ENCODE measurements around the gene TRAPPC2B.

Gene TRAPPC2B

DNA sequence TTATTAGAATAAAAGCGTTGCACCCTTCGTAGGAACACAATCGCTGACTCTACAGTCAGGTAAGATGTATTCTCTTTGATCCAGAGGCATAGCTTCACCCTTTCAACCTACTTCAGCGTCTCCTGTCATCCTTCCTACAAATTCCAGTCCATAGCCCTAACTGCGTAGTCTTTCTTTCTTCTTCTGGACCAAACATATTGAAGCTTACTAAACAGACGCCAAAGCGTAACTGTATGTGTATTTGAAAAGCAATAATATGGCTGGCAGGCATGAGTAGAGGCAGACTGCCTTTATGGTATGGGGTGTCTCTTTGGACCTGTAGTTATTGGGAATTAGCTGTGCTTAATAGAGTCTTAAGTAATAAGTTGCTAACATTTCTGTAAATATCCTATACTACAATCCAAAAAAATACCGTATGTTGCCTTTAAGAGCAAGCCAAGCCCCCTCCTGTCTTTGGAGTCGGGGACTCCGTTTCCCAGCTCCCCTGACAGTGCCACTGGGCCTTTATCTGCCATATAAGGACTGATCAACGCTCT is 25.9 kb downstream of the TRAPPC2B start:
- peak overlapping the region; percentile 79 for H3K27ac ChIP-seq
- TF ChIP-seq, protein P1, sequence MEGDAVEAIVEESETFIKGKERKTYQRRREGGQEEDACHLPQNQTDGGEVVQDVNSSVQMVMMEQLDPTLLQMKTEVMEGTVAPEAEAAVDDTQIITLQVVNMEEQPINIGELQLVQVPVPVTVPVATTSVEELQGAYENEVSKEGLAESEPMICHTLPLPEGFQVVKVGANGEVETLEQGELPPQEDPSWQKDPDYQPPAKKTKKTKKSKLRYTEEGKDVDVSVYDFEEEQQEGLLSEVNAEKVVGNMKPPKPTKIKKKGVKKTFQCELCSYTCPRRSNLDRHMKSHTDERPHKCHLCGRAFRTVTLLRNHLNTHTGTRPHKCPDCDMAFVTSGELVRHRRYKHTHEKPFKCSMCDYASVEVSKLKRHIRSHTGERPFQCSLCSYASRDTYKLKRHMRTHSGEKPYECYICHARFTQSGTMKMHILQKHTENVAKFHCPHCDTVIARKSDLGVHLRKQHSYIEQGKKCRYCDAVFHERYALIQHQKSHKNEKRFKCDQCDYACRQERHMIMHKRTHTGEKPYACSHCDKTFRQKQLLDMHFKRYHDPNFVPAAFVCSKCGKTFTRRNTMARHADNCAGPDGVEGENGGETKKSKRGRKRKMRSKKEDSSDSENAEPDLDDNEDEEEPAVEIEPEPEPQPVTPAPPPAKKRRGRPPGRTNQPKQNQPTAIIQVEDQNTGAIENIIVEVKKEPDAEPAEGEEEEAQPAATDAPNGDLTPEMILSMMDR (IDR thresholded peaks at IDR 0.05) = no peak
- no peak for TF ChIP-seq ZFX (IDR thresholded peaks at IDR 0.05; ENCODE audit: borderline replicate concordance)

DNA sequence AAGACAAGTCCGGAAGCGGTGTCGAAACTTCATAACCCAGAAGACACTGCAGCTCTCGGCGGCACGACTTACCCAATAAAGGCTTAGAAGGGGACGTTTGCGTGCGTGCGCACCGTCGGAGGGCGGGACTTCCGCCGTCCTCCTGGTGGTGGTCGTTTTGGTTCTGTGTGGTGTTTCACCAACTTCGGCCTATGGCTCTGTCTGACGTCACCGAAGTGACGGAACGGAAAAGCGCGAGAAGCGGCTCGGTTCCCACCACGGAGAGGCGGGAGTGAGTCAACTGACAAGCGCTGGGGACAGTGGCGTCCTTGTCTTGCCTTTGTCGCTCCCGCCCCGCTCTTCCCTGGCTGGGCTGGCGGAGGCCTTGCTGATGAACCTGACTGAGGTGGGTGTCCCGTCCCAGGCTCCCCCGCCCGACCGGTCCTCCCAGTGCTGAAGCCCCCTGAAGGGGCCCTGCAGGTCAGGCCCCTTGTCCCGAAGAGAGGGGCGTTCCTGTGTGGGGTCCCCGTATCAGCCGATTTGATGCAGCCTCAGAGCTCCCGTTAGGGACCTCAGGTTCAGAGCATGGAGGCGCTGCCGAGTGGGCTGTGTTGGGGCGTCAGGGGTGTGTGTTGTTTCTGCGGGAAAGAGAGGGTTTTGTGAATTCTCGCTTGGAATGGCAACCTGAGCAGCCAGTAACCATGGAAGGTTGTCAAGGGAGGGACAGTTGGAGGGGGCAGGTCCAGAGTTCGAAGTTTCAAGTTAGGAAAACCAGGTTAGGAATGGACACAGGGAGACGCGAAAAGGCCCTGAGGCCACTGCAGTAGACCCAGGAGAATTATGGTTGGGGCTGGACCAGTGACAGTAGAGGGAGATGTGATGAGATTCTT is 26.6 kb downstream of the TRAPPC2B start, which contains the start of gene ZNF548:
Gene ZNF548, plus strand, starts transcription at position 125 of the 869 bp plus-strand sequence. Its CDS starts 246 bp downstream, at position 371.
- H3K27ac ChIP-seq = peak within 1 kb of the TSS; percentile 79
- TF ChIP-seq, protein P1 (IDR thresholded peaks at IDR 0.05) = peak; percentile 17
- no peak for TF ChIP-seq ZFX (IDR thresholded peaks at IDR 0.05; ENCODE audit: borderline replicate concordance)

DNA sequence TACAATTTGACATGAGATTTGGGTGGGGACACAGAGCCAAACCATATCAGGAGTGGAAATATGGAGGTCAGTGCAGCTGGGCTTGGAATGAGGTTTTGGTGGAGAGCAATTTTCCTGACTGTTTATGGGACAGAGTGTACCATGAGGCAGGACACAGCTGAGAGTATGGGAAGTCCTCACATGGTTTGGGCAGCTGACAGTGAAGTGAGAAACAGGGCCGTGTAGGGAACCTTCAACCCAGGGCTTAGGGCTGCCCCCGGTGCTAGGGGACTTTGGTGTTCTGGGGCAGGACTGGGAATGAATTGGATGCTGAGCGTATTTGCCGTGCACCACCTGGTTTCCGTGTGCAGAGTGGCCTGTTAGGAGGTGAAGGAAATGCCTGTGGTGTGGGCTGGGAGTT is 32.4 kb downstream of the TRAPPC2B start:
- TF ChIP-seq, protein P1 (IDR thresholded peaks at IDR 0.05) = no peak
- TF ChIP-seq ZFX (IDR thresholded peaks at IDR 0.05; ENCODE audit: borderline replicate concordance) = no peak
- no peak overlapping the region for H3K27ac ChIP-seq

GRCh38 chr19:57398868-57399267 is 35.5 kb downstream of the TRAPPC2B start:
- no peak for TF ChIP-seq ZFX (IDR thresholded peaks at IDR 0.05; ENCODE audit: borderline replicate concordance)
- TF ChIP-seq, protein P1 (IDR thresholded peaks at IDR 0.05) = no peak
- no peak overlapping the region for H3K27ac ChIP-seq

DNA sequence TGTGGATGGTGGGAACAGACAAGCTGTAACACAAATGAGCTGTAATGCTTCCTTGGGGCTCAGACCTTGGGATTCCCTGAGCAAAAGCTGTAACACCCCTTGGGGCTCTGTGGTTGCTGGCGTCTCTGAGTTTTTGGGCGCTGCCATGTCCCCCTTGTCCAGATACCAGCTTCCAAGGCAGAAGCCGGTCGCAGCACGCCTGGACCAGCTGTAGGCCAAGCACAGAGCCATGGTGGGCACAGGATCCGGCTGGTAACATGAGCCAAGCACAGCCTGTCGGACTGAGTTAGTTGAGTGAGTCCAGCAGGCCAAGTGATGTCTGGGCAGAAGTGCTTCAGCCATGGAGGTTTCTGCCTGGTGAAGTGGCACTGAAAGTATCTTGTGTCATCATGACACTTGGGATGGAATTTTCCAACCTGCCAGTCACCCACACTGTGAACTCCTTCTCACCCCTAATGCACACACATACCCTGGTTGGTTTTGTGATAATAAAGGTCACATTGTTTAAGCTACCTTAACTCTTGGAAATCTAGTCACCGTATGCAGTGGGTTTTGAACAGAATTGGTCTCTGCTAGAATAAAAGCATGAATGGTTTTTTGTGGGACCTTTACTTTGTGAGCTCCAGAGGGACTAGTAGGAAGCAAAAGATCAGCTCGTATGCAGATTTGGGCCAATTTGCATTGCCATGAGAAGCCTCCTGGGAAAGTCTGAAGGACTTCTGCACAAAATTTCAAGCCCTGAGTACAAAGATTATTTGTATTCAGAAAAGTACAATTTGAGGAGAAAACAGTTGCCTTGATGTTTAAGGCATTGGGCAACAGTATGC is 40.6 kb downstream of the TRAPPC2B start:
- TF ChIP-seq, protein P1 (IDR thresholded peaks at IDR 0.05) = no peak
- no peak for TF ChIP-seq ZFX (IDR thresholded peaks at IDR 0.05; ENCODE audit: borderline replicate concordance)

DNA sequence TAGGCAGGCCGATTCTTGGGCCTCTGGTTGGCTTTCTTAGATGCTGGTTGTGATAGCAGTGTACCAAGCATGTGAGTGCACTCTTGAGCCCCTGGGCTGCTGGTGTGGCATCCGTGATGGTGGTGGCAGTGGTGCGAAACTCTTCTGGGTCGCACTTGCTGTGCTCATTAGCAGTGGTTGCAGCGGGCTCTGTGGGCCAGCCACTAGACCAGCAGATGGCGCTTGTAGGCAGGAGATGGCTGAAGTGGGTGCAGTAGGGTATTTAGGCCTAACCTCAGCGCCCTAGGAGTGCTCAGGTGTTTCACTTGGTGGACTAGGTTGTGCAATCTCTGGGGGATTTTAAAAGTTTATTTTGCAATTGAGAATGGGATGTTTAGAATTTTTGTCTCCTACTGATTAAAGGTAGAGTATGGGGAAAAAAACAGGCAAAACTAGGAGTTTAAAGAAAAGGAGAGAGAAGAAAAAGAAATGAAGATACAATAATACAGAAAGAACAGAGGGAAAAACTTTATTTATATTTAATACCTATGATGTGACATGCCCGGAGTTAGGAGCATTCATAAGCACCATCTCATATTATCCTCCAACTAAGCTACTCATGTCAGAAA is 43.3 kb downstream of the TRAPPC2B start:
- no peak overlapping the region for H3K27ac ChIP-seq
- TF ChIP-seq, protein P1 (IDR thresholded peaks at IDR 0.05) = peak; percentile 80
- no peak for TF ChIP-seq ZFX (IDR thresholded peaks at IDR 0.05; ENCODE audit: borderline replicate concordance)

More for the DNA sequence above, 40.6 kb downstream of the TRAPPC2B start:
- H3K27ac ChIP-seq = no peak overlapping the region

Data from 22Rv1 (cell line).